Natural killer cell (primary cell): ENCODE data around the gene GLTPD2. TPM values are rescaled to one million over a fixed set of nuclear protein-coding genes. Genes with fewer than 3 reads are reported as not detected.
A peak's percentile ranks its signal among the peaks of the same experiment; 100 is the strongest.

Source experiments
- ATAC-seq, 3 donors: fragments of 150-1000 bp in 2 of 3; fragments of 200-7000 bp in 1 of 3; cut with Tn5 transposase; 1 replicate in 1 of 3; 2 replicates in 2 of 3; pipeline ENCODE4 v1.10.0; 2021; ENCODE audit warnings: mild to moderate bottlenecking in 2 of 3, moderate library complexity in 2 of 3
- DNase-seq, 2 donors: peaks; one replicate each; pipeline versions ENCODE4 v3.0.0 to v3.0.0-alpha.2; 2013 to 2021; ENCODE audit warnings: mixed read lengths in 1 of 2
- H3K27ac ChIP-seq: one replicate; pipeline ENCODE4 v1.5.1; 2013; ENCODE audit warnings: mild to moderate bottlenecking, low read length
- H3K27me3 ChIP-seq: one replicate; pipeline ENCODE4 v1.6.1; 2013; ENCODE audit warnings: low read length; ENCODE audit not compliant: control insufficient read depth, insufficient read depth
- H3K36me3 ChIP-seq: one replicate; pipeline ENCODE4 v1.6.1; 2013; ENCODE audit warnings: low read length; ENCODE audit not compliant: control insufficient read depth, insufficient read depth
- H3K4me1 ChIP-seq: one replicate; pipeline ENCODE4 v1.6.1; 2013; ENCODE audit warnings: low read length; ENCODE audit not compliant: control insufficient read depth, insufficient read depth
- H3K4me3 ChIP-seq: one replicate; pipeline ENCODE4 v1.5.1; 2013; ENCODE audit warnings: low read length
- H3K9me3 ChIP-seq: one replicate; pipeline ENCODE4 v1.6.1; 2013; ENCODE audit warnings: low read length; ENCODE audit not compliant: control insufficient read depth, insufficient read depth
- H3K27ac Mint-ChIP-seq, 2 donors: one replicate each; pipeline ENCODE4 v1.8.0; 2022; ENCODE audit warnings: mild to moderate bottlenecking in 2 of 2, mixed read lengths in 2 of 2, moderate library complexity in 1 of 2
- H3K27me3 Mint-ChIP-seq, 2 donors: one replicate each; pipeline ENCODE4 v1.8.0; 2022; ENCODE audit warnings: low read depth in 2 of 2, mixed read lengths in 2 of 2
- H3K36me3 Mint-ChIP-seq: one replicate; pipeline ENCODE4 v1.8.0; 2022; ENCODE audit warnings: mixed read lengths
- H3K4me1 Mint-ChIP-seq, 2 donors: one replicate each; pipeline ENCODE4 v1.8.0; 2022; ENCODE audit warnings: mixed read lengths in 2 of 2
- H3K4me3 Mint-ChIP-seq: one replicate; pipeline ENCODE4 v1.8.0; 2022; ENCODE audit warnings: mild to moderate bottlenecking, moderate library complexity, mixed read lengths
- H3K9me3 Mint-ChIP-seq, 2 donors: one replicate each; pipeline ENCODE4 v1.8.0; 2022; ENCODE audit warnings: mixed read lengths in 2 of 2
- WGBS: methylation state at CpG from one replicate; pipeline ENCODE4 v1.1.7; 2013; ENCODE audit warnings: missing lambda C conversion rate; ENCODE audit not compliant: insufficient coverage; 5-methylcytosine and 5-hydroxymethylcytosine counted together
- intact Hi-C: fragments of 100-400 bp; cut with micrococcal nuclease; formaldehyde crosslinking; loops from one replicate; pipeline ENCODE4 v1.14.2; 2022
- total RNA-seq, 4 donors: library from RNA; stranded (reverse); fragments of 120-200 nt in 1 of 4; gene quantifications; one replicate each; pipeline versions ENCODE4 v1.2.3 to v1.2.4, GENCODE V29; 2013 to 2022
- TF ChIP-seq, protein P1 (sequence below): fragments of 200-600 bp; IDR thresholded peaks from one replicate; pipeline ENCODE4 v1.8.0; 2022; ENCODE audit warnings: antibody characterized with exemption

The GLTPD2 gene
- total RNA-seq, 3 donors from 2014 or later (not counting 1 experiment from before 2014, with no cell fraction given), result not detected

DNA sequence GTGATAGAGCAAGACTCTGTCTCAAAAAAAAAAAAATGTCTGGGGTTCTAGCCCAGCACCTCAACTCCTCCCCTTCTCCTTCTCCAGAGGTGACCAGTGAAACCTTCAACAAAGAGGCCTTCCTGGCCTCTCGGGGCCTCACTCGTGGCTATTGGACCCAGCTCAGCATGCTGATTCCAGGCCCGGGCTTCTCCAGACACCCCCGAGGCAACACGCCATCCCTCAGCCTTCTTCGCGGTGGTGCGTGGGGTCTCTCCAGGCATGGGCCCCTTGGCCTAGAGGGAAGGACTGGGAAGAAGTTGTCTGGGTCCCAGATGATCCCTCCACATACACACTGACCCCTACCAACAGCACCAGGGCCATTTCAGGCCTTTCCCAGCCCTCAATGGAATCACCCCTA, 45.5 kb upstream of the GLTPD2 start:
- Mint-ChIP-seq H3K4me3 (no peak overlapping the region), H3K36me3 (no peaks in the 10 kb centered on the region), H3K27me3 (peaks cover 24 to 57% of the 10 kb centered on the region in 2 donors), H3K9me3 (no peaks in the 10 kb centered on the region), H3K27ac (no peak overlapping the region), H3K4me1 (peaks cover 22 to 36% of the 10 kb centered on the region in 2 donors)
- Histone ChIP-seq H3K27ac (no peak overlapping the region), H3K27me3 (peaks cover 21% of the 10 kb centered on the region), H3K4me1 (peaks cover 27% of the 10 kb centered on the region), H3K9me3 (no peaks in the 10 kb centered on the region), H3K36me3 (no peaks in the 10 kb centered on the region), H3K4me3 (no peak overlapping the region)
- intact Hi-C loops, result no loop called here
- DNase-seq, result no peak
- ATAC-seq, result no peak
- WGBS, result 86% methylated on average over 8 of the region's 8 CpGs
- TF ChIP-seq, protein P1, sequence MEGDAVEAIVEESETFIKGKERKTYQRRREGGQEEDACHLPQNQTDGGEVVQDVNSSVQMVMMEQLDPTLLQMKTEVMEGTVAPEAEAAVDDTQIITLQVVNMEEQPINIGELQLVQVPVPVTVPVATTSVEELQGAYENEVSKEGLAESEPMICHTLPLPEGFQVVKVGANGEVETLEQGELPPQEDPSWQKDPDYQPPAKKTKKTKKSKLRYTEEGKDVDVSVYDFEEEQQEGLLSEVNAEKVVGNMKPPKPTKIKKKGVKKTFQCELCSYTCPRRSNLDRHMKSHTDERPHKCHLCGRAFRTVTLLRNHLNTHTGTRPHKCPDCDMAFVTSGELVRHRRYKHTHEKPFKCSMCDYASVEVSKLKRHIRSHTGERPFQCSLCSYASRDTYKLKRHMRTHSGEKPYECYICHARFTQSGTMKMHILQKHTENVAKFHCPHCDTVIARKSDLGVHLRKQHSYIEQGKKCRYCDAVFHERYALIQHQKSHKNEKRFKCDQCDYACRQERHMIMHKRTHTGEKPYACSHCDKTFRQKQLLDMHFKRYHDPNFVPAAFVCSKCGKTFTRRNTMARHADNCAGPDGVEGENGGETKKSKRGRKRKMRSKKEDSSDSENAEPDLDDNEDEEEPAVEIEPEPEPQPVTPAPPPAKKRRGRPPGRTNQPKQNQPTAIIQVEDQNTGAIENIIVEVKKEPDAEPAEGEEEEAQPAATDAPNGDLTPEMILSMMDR, result no peak

DNA sequence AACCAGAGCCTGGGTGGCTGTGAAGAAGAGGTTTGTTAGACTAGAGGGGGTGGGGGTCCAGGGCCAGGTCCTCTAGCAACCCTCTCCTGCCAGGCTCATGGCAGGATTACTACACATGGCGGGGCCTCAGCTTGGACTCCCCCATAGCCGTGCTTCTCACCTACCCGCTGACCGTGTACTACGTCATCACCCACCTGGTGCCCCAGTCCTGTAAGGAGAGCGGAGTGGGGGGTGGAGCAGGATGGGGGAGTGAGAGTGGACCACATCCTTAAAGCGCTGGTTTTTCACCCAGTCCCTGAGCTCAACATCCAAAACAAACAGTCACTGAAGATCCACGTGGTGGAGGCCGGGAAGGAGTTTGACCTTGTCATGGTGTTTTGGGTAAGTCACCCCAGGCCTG, 44.9 kb upstream of the GLTPD2 start:
- WGBS, result 91% methylated on average over 8 of the region's 9 CpGs
- peaks cover 20 to 36% of the 10 kb centered on the region in 2 donors for H3K4me1 Mint-ChIP-seq
- ATAC-seq, result no peak

DNA sequence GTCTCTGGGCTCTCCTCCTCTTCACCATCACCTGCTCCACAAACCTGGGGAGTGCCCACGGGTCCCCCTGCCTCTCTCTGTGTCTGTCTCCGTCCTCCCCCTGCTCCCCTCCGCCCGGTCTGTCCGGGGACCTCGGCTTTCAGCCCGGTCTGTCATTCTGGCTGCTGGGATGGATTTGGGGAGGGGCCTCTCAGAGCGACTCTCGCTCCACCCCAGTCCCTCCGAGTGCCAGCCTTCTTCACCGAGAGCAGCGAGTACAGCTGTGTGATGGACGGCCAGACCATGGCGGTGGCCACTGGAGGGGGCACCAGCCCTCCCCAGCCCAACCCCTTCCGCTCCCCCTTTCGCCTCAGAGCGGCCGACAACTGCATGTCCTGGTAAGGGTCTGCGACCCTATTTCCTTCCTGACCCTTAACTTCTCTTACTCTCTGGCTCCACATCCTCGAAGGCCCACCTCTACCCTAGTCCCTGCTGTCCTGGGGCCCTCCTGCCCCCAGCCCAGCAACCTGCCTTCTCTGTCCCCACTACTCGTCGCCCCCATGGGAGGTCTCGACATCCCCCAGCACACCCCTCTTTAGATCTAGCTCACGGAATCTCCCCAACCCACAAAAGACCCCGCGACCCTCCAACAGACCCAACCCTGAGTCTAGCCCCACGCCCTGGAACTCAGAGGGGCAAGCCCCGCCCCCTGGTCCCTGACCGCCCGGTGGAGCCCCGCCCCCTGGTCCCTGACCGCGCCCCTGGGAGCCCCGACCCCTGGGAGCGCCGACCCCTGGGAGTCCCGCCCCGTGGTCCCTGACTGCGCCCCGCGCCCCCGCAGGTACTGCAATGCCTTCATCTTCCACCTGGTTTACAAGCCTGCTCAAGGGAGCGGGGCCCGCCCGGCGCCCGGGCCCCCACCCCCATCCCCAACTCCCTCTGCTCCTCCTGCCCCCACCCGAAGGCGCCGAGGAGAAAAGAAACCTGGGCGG, 43.5 kb upstream of the GLTPD2 start:
- no peak for DNase-seq
- Mint-ChIP-seq H3K4me1 (peaks cover 15 to 29% of the 10 kb centered on the region in 2 donors), H3K36me3 (no peaks in the 10 kb centered on the region), H3K9me3 (no peaks in the 10 kb centered on the region), H3K27me3 (peaks cover 28 to 56% of the 10 kb centered on the region in 2 donors), H3K27ac (peak overlapping the region in 1 of 2 donors; percentile 22), H3K4me3 (no peak overlapping the region)
- intact Hi-C loops, result no loop called here
- Histone ChIP-seq H3K4me1 (peaks cover 15% of the 10 kb centered on the region), H3K36me3 (no peaks in the 10 kb centered on the region), H3K9me3 (no peaks in the 10 kb centered on the region), H3K4me3 (no peak overlapping the region), H3K27ac (no peak overlapping the region), H3K27me3 (peaks cover 14% of the 10 kb centered on the region)
- TF ChIP-seq, protein P1, result no peak
- peak in 1 of 3 donors; percentile 28 for ATAC-seq
- 23% methylated on average over 47 of the region's 51 CpGs for WGBS

More for the DNA sequence above, 44.9 kb upstream of the GLTPD2 start:
- peaks cover 19% of the 10 kb centered on the region for H3K27me3 ChIP-seq
- H3K36me3 ChIP-seq, result no peaks in the 10 kb centered on the region
- Mint-ChIP-seq H3K36me3 (no peaks in the 10 kb centered on the region), H3K9me3 (no peaks in the 10 kb centered on the region), H3K27ac (no peak overlapping the region), H3K4me3 (no peak overlapping the region), H3K27me3 (peaks cover 24 to 57% of the 10 kb centered on the region in 2 donors)
- TF ChIP-seq, protein P1, result no peak
- peaks cover 25% of the 10 kb centered on the region for H3K4me1 ChIP-seq
- H3K4me3 ChIP-seq, result no peak overlapping the region
- H3K9me3 ChIP-seq, result no peaks in the 10 kb centered on the region
- intact Hi-C loops, result no loop called here
- no peak overlapping the region for H3K27ac ChIP-seq
- DNase-seq, result no peak
